Activated naive CD4-positive, alpha-beta T cell (primary cell): Measurements from ENCODE around the gene ERVK3-1.
"Not testable (repeated sequence)": the region's sequence is repeated elsewhere in the genome, so short reads cannot be mapped to it uniquely, and the experiment has no call there.

Experiments used
- DNase-seq, 4 experiments: peaks; one replicate each; lab custom pipeline; 2025; lab: John Stamatoyannopoulos, UW

The ERVK3-1 gene

GRCh38 chr19:58346961-58347929 lies 42.1 kb downstream of the ERVK3-1 start:
- DNase-seq, result peak in 3 of 4 experiments; percentile 38 to 60 (median 43)

GRCh38 chr19:58348080-58348479 lies 42.9 kb downstream of the ERVK3-1 start:
- DNase-seq, result not testable (repeated sequence)

GRCh38 chr19:58349590-58349989 lies 44.4 kb downstream of the ERVK3-1 start:
- no peak for DNase-seq

GRCh38 chr19:58350001-58350861 lies 45.1 kb downstream of the ERVK3-1 start:
- no peak for DNase-seq

GRCh38 chr19:58350871-58351557 lies 45.8 kb downstream of the ERVK3-1 start:
- DNase-seq, result no peak

- no peak for DNase-seq
These were observed 46.3 kb downstream of the ERVK3-1 start for GRCh38 chr19:58351558-58351878.

- no peak for DNase-seq
These were observed 47.0 kb downstream of the ERVK3-1 start for GRCh38 chr19:58351990-58352755.

- no peak for DNase-seq
These were observed 47.8 kb downstream of the ERVK3-1 start, which contains the start of gene A1BG for GRCh38 chr19:58352760-58353671. Gene A1BG (minus strand): TSS chr19:58353492. CDS start chr19:58353437, 55 bp downstream.

- DNase-seq, result no peak
These were observed 48.7 kb downstream of the ERVK3-1 start for GRCh38 chr19:58353717-58354477.

GRCh38 chr19:58354478-58355030 lies 49.4 kb downstream of the ERVK3-1 start:
- DNase-seq, result no peak

- no peak for DNase-seq
These were observed 50.1 kb downstream of the ERVK3-1 start for GRCh38 chr19:58355215-58355796.

- DNase-seq, result peak in 2 of 4 experiments; percentile 22 to 37
These were observed 51.0 kb downstream of the ERVK3-1 start for GRCh38 chr19:58355908-58356765.

GRCh38 chr19:58356766-58357480 lies 51.7 kb downstream of the ERVK3-1 start:
- DNase-seq, result no peak

- DNase-seq, result no peak
These were observed 52.4 kb downstream of the ERVK3-1 start for GRCh38 chr19:58357481-58358145.

- DNase-seq, result peak in 1 of 4 experiments; percentile 21
These were observed 56.7 kb downstream of the ERVK3-1 start for GRCh38 chr19:58361900-58362271.

- DNase-seq, result peak; percentile 81 to 94 (median 91)
These were observed 57.3 kb downstream of the ERVK3-1 start, which contains the start of gene ZNF497 for GRCh38 chr19:58362272-58362994. Gene ZNF497 (minus strand): TSS chr19:58362751. CDS start chr19:58357635, 5,116 bp downstream.
